ENCODE data around the gene KRTAP5-2. TPM values are rescaled to one million over a fixed set of nuclear protein-coding genes. Genes with fewer than 3 reads are reported as not detected.

KRTAP5-2 gene
- total and polyA plus RNA-seq, 3 donors from 2014 or later, result not detected

DNA sequence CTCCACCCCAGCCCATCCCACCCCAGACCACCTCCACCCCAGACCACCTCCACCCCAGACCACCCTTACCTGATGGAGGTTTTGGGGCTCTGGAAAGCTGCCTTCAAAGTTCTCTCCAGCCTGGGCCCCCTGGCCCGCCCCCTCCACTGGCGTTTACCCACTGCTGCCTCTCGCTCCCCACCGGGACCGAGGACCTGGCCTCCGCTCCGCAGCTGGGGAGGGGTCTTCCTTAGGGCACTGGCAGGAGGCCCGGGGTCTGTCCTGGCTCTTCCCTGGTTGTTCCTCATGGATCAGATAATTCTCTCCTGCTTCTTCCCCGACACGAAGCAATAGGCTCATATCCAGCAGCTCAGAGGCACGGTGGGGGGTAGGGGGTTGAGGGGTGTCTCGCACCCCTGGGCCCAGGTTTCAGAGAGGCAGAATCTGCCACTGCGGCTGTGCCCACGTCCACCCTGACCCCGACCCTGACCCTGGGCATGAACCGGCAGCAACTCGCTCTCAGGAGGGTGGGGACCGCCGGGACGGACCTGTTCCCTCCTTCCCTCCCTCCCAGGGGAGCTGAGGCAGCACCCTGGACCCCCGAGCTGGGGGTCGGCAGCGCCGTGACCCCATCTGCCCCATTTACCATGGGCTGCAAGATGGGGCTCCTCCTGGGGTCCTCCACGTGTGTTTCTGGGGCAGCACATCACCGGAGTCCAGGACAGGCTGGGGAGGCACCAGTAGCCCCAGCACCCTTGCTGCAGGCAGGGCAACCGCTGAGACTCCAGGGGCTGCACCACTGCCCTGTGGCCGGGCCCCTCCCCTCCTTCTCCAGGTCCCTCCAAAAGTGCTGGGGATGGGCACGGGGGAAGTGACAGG lies 44.4 kb upstream of the KRTAP5-2 start:
- Histone ChIP-seq H3K9me3 (no peaks in the 10 kb centered on the region), H3K4me1 (no peaks in the 10 kb centered on the region), H3K27ac (no peak overlapping the region), H3K4me3 (no peak overlapping the region), H3K27me3 (no peaks in the 10 kb centered on the region), H3K36me3 (ENCODE audit: low read depth, missing control alignments) (no peaks in the 10 kb centered on the region)
- TF ChIP-seq, protein P1, sequence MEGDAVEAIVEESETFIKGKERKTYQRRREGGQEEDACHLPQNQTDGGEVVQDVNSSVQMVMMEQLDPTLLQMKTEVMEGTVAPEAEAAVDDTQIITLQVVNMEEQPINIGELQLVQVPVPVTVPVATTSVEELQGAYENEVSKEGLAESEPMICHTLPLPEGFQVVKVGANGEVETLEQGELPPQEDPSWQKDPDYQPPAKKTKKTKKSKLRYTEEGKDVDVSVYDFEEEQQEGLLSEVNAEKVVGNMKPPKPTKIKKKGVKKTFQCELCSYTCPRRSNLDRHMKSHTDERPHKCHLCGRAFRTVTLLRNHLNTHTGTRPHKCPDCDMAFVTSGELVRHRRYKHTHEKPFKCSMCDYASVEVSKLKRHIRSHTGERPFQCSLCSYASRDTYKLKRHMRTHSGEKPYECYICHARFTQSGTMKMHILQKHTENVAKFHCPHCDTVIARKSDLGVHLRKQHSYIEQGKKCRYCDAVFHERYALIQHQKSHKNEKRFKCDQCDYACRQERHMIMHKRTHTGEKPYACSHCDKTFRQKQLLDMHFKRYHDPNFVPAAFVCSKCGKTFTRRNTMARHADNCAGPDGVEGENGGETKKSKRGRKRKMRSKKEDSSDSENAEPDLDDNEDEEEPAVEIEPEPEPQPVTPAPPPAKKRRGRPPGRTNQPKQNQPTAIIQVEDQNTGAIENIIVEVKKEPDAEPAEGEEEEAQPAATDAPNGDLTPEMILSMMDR (IDR thresholded peaks at IDR 0.05), result no peak
- TF ChIP-seq POLR2A (IDR thresholded peaks at IDR 0.05), result no peak
- WGBS, 2 donors, result 55 to 69% methylated on average over 8 to 27 of the region's 29 CpGs
- no peak for DNase-seq
- intact Hi-C loops (cut with DNase I; ENCODE audit: low total_unique reads), result no loop called here

DNA sequence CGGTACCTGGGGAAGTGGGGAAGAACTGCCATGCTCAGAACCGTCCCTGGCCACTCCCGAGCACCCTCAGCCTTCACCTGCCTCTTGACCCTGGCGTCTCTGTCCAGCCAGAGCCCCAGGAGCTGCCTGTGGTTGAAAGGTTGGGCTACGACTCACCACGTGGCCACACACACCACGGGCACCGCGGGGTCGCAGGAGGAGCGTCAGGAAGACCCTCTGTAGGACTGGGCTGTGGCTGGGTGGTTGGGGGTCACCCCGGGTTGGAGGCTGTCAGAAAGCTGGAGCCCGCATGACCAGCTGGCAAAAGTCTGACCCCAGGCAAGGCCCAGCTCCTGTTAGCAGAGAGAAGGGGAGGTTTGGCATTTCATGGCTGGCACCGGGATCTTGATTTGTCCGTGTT lies 43.0 kb upstream of the KRTAP5-2 start:
- intact Hi-C loops (cut with DNase I; ENCODE audit: low total_unique reads), result no loop called here
- H3K27me3 ChIP-seq, result no peaks in the 10 kb centered on the region
- no peak overlapping the region for H3K4me3 ChIP-seq
- H3K36me3 ChIP-seq (ENCODE audit: low read depth, missing control alignments), result no peaks in the 10 kb centered on the region
- no peaks in the 10 kb centered on the region for H3K9me3 ChIP-seq
- H3K27ac ChIP-seq, result no peak overlapping the region
- DNase-seq, result no peak
- WGBS, 2 donors, result 82 to 90% methylated on average over 8 to 15 of the region's 15 CpGs
- no peaks in the 10 kb centered on the region for H3K4me1 ChIP-seq
- TF ChIP-seq, protein P1 (IDR thresholded peaks at IDR 0.05), result no peak
- no peak for TF ChIP-seq POLR2A (IDR thresholded peaks at IDR 0.05)

DNA sequence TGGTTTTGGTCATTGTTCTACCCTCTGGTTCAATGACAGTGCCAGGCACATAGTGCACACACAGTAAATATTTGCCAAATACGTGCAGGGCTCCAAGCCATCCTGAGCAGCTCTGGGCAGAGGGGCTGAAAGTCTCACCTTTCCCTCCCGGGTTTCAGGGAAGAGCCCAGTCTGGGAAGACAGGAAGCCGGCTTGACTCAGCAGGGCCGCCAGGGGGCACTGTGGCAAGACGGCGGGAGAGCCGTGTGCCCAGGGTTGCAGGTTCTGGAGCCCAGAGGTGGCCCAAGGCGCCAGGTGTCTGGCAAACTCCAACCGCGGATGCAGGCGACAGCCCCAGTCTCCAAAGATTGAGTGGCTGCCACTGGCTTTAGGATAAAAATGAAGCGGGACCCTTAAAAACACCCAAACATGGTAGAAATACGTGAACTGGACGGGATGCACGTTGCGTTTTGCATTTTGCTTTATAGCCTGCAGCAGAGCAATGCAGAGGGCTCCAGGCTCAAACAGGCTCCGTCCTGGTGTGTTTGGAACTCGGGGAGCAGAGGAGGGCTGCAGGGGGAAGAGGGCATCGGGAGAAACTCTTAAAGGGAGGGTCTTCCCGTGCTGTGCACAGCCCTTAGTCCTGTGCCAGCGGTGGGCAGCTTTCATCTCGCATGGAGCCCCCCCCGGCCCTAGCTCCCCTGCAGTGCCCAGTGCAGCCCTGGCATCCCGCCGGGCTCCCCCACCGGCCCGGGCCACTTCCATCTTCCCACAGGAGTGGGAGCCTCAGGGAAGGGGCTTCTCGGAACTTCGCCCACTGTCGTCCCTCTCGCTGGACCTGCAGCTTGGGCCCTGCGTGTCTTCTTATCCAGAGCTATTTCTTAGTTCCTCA lies 42.2 kb upstream of the KRTAP5-2 start:
- Histone ChIP-seq H3K4me1 (no peaks in the 10 kb centered on the region), H3K27me3 (no peaks in the 10 kb centered on the region), H3K9me3 (no peaks in the 10 kb centered on the region), H3K4me3 (no peak overlapping the region), H3K36me3 (ENCODE audit: low read depth, missing control alignments) (no peaks in the 10 kb centered on the region), H3K27ac (no peak overlapping the region)
- WGBS, 2 donors, result 62 to 64% methylated on average over 30 to 32 of the region's 32 CpGs
- intact Hi-C loops (cut with DNase I; ENCODE audit: low total_unique reads), result no loop called here
- DNase-seq, result no peak
- no peak for TF ChIP-seq POLR2A (IDR thresholded peaks at IDR 0.05)
- TF ChIP-seq, protein P1 (IDR thresholded peaks at IDR 0.05), result peak; percentile 10 to 68 (median 48)

DNA sequence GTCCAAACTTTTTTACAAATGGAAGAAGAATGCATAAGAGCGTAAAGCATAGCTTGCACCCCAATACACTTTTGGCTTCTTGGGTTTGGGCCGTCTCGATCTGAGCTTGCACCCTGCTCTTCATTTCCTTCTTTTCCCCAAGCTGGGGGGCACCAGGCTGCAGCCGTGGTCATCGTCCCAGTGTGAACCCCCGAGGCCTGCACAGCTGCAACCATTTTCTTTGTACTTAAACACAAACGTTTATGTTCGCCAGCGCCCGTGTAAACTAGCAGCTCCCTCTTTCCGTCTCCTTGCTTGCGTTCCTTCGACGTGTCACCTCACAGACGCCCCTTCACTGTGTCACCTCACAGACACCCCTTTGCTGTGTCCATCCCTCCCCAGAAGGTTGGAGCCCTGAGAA lies 41.6 kb upstream of the KRTAP5-2 start:
- Histone ChIP-seq H3K27ac (no peak overlapping the region), H3K9me3 (no peaks in the 10 kb centered on the region), H3K4me3 (no peak overlapping the region), H3K27me3 (no peaks in the 10 kb centered on the region), H3K4me1 (no peaks in the 10 kb centered on the region), H3K36me3 (ENCODE audit: low read depth, missing control alignments) (no peaks in the 10 kb centered on the region)
- 69 to 78% methylated on average over 15 of the region's 15 CpGs for WGBS, 2 donors
- intact Hi-C loops (cut with DNase I; ENCODE audit: low total_unique reads), result no loop called here
- no peak for DNase-seq
- TF ChIP-seq, protein P1 (IDR thresholded peaks at IDR 0.05), result no peak
- TF ChIP-seq POLR2A (IDR thresholded peaks at IDR 0.05), result no peak
